Stimulated activated CD8-positive, alpha-beta memory T cell treated with anti-CD3 and anti-CD28 coated beads, Interleukin-15, amount 100 ng/mL, for 1 hour (primary cell): ENCODE results near the gene SPATA22.
"Not testable (repeated sequence)": the region's sequence is repeated elsewhere in the genome, so short reads cannot be mapped to it uniquely, and the experiment has no call there.

ENCODE experiments used
- DNase-seq: peaks from one replicate; pipeline ENCODE4 v3.0.0-alpha.2; 2020; ENCODE audit warnings: low read depth

SPATA22 gene

GRCh38 chr17:3474212-3474611, 2.6 kb upstream of the SPATA22 start:
- no peak for DNase-seq

GRCh38 chr17:3472137-3472536, 518 bp upstream of the SPATA22 start:
- DNase-seq, result no peak

DNA sequence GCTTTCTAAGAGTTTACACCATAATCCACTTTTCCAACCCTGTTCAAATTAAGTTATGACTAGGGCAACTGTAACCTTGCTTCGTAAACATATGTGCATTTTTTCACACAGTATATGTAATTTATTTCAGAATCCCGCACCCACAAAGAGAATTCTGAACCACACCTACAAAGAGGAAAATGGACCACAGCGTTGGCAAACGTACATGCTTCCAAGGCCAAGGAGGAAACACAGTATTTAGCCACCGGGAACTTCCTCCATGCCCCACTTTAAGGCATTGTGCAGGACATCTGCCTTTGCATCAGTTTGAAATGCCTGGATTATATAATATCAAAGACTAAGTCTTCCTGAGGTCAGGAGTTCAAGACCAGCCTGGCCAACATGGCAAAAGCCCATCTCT, 2.1 kb downstream of the SPATA22 start:
- DNase-seq, result no peak

GRCh38 chr17:3466355-3466754, 5.3 kb downstream of the SPATA22 start:
- DNase-seq, result not testable (repeated sequence)

DNA sequence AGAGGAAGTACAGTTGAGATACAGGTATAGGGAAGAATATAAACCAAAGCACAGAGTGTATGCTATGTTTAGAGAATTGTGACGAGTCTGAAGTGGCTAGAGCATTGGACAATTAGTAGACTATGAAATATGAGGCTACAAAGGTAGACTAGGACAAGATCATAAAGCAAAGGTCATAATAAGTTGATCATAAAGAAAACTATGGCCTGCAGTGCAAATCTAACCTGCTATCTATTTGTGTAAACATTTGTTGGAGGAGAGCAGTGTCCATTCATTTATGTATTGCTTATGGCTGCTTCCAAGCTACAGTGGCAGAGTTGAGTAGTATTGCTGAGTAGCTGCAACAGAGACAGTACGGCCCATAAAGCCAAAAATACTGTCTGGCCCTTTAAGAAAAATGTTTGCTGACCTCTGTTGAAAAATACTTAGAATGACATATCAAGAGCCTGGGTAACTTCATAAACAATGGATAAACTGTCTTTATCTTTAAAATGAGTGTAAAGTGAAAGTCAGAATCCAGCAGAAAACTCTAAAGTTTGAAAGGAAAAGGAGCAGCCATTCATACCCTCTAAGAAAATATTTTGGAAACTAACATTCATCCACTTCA, 23.5 kb downstream of the SPATA22 start:
- DNase-seq, result no peak

- no peak for DNase-seq
Observed at GRCh38 chr17:3447625-3448024, 24.0 kb downstream of the SPATA22 start.

- DNase-seq, result no peak
Observed at GRCh38 chr17:3440451-3440850, 31.2 kb downstream of the SPATA22 start.

DNA sequence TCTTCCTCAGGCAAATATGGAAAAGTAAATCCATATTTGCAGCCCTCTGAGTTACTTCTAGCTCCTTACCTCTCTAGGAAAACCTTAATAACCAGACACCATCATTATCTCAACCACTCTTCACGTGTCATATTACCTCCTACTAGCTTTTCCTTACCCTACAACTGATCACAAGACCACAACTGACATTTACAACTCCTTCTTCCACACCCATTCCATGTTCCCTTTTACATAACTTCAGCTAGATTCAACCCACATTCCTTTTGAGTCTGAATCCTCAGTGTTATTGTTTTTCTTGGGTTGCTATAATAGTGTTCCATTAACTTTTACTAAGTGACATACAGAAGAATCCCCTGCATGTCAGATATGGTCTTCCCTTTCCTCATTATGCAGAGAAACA, 33.3 kb downstream of the SPATA22 start:
- DNase-seq, result no peak

GRCh38 chr17:3433741-3434140, 37.9 kb downstream of the SPATA22 start, which contains the start of gene OR1E2:
TSS of gene OR1E2 (minus strand) at chr17:3433841. CDS start at chr17:3433841, 0 bp downstream.
- no peak for DNase-seq

GRCh38 chr17:3433215-3433614, 38.4 kb downstream of the SPATA22 start:
- DNase-seq, result not testable (repeated sequence)

DNA sequence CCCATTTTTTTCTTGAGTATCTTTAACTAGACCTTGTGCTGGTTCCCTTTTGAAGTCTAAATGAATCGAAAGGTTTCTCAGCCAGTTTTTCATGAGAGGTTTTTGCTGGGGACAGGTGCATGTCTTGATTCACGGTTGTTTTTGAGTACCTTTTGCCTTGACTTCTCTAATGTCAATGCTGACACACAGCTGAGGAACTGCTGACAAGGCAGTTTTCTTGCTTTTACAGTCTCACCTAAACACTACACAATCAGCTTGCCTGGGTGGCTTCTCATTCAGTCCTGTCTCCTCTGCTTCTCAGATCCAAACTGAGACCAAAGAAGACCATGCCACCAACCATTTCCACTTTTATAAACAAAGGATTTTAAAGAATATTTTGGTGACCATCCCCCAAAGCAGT, 53.4 kb downstream of the SPATA22 start:
- no peak for DNase-seq

GRCh38 chr17:3415610-3416009, 56.0 kb downstream of the SPATA22 start:
- DNase-seq, result no peak

GRCh38 chr17:3412216-3412615, 59.4 kb downstream of the SPATA22 start:
- not testable (repeated sequence) for DNase-seq

DNA sequence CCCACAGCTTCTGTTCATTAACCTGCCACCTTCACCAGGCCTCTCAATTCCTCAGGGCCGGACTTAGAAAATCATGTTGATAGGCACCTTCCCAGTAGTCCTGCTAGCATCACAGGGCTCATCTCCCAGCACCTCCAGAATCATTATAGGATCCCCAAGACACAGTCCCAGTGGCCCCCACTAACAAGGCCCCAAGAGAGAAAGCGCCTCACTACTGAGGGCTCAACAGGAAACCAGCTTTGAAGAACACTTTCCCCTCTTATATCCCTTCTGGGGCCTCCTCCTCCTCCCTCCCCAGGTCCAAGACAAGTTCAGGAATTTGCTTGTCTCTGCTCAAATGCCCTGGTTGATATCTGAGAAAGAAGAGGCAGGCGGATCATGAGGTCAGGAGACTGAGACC, 60.5 kb downstream of the SPATA22 start, which contains the start of gene OR3A3:
TSS of gene OR3A3 (plus strand) at position 301 of the 400 bp plus-strand sequence.
- DNase-seq, result no peak

GRCh38 chr17:3403856-3404255, 67.8 kb downstream of the SPATA22 start:
- not testable (repeated sequence) for DNase-seq

DNA sequence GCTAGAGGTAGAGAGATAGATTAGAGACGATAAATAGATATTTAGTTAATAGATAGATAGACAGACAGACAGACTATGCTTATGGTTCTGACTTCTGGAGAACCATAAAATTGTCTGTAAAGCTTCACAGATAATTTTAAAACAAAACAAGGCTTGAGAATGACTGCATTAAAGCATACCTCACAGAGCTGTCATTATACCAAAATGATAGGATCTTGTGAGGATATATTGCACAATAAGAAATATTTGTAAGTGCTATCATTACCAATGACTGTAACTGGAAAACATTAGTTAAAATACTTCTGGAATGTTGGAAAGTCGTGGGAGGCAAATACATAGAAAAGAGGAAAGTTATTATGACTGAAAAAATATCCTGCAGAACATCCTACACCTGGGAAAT, 69.8 kb downstream of the SPATA22 start:
- DNase-seq, result no peak

DNA sequence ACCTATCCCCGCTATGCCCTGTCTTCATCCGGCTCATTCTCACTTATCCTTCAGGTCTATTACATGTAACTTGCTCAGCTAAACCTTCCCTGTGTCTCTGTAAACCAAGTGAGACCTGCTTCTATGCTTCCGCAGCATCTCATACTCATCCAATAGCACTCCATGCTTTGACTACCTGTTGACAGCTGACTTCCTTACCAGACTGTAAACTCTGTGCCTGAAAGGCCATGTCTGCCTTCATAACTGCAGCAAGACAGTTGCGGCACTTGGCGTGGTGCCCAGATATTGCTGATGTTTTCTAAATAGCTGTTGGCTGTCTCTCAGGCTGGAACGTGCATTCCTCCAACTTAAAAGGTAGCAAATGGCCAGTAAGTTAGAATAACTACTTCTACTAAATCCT, 71.6 kb downstream of the SPATA22 start:
- no peak for DNase-seq

GRCh38 chr17:3398310-3398709, 73.3 kb downstream of the SPATA22 start, which contains the start of gene OR1E1:
TSS of gene OR1E1 (minus strand) at chr17:3398410. CDS start at chr17:3398410, 0 bp downstream.
- DNase-seq, result no peak

DNA sequence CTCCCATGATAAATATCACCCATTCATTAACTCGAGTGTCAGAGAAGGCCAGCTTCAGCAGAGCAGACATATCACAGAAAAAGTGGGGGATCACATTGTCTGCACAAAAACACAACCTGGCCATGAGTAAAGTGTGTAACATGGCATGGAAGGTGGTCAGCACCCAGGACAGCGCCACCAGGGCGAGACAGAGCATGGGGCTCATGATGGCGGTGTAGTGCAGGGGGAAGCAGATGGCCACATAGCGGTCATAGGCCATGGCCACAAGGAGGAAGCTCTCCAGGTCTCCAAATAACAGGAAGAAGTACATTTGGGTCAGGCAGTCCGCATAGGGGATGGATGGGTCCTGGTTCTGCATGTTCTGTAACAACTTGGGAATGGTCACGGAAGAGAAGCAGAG, 73.8 kb downstream of the SPATA22 start:
- DNase-seq, result not testable (repeated sequence)
